ENCODE data around the gene SEMA3F. TPM values are rescaled to one million over a fixed set of nuclear protein-coding genes. Genes with fewer than 3 reads are reported as not detected.

Gene SEMA3F
- total RNA-seq, 4 donors from 2014 or later, result 10.5 to 33.1 (median 12.9) TPM

GRCh38 chr3:50172626-50173220, 17.6 kb downstream of the SEMA3F start:
- H3K36me3 ChIP-seq, result no peaks in the 10 kb centered on the region
- H3K4me3 ChIP-seq, result no peak overlapping the region
- intact Hi-C loops (cut with DNase I; ENCODE audit: low total_unique reads), result no loop called here
- DNase-seq, result no peak
- H3K4me1 ChIP-seq, result peaks cover 0 to 3% of the 10 kb centered on the region in 2 donors
- no peaks in the 10 kb centered on the region for H3K9me3 ChIP-seq
- TF ChIP-seq POLR2A (IDR thresholded peaks at IDR 0.05), result no peak
- no peak for TF ChIP-seq CTCF (IDR thresholded peaks at IDR 0.05)
- no peak overlapping the region for H3K27ac ChIP-seq
- H3K27me3 ChIP-seq, result no peaks in the 10 kb centered on the region

GRCh38 chr3:50173685-50174516, 18.8 kb downstream of the SEMA3F start:
- no peak overlapping the region for H3K27ac ChIP-seq
- TF ChIP-seq CTCF (IDR thresholded peaks at IDR 0.05) (no peak), POLR2A (IDR thresholded peaks at IDR 0.05) (no peak)
- intact Hi-C loops (cut with DNase I; ENCODE audit: low total_unique reads), result no loop called here
- no peak for DNase-seq
- H3K36me3 ChIP-seq, result no peaks in the 10 kb centered on the region
- H3K27me3 ChIP-seq, result no peaks in the 10 kb centered on the region
- H3K4me1 ChIP-seq, result peaks cover 0 to 3% of the 10 kb centered on the region in 2 donors
- H3K9me3 ChIP-seq, result no peaks in the 10 kb centered on the region
- H3K4me3 ChIP-seq, result no peak overlapping the region

- Histone ChIP-seq H3K9me3 (no peaks in the 10 kb centered on the region), H3K27me3 (no peaks in the 10 kb centered on the region), H3K27ac (no peak overlapping the region), H3K4me3 (no peak overlapping the region), H3K36me3 (no peaks in the 10 kb centered on the region), H3K4me1 (peaks cover 0 to 3% of the 10 kb centered on the region in 2 donors)
- TF ChIP-seq CTCF (IDR thresholded peaks at IDR 0.05), result no peak
- TF ChIP-seq POLR2A (IDR thresholded peaks at IDR 0.05), result no peak
- DNase-seq, result no peak
- intact Hi-C loops (cut with DNase I; ENCODE audit: low total_unique reads), result no loop called here
These were observed 19.4 kb downstream of the SEMA3F start for GRCh38 chr3:50174517-50174895.

- no peak for DNase-seq
- TF ChIP-seq POLR2A (IDR thresholded peaks at IDR 0.05) (no peak), CTCF (IDR thresholded peaks at IDR 0.05) (no peak)
- H3K27ac ChIP-seq, result no peak overlapping the region
- H3K27me3 ChIP-seq, result no peaks in the 10 kb centered on the region
- intact Hi-C loops (cut with DNase I; ENCODE audit: low total_unique reads), result no loop called here
- H3K9me3 ChIP-seq, result no peaks in the 10 kb centered on the region
- no peaks in the 10 kb centered on the region for H3K36me3 ChIP-seq
- H3K4me3 ChIP-seq, result no peak overlapping the region
- peaks cover 0 to 3% of the 10 kb centered on the region in 2 donors for H3K4me1 ChIP-seq
These were observed 19.9 kb downstream of the SEMA3F start for GRCh38 chr3:50174947-50175524.

GRCh38 chr3:50177346-50177745, 22.2 kb downstream of the SEMA3F start:
- H3K27me3 ChIP-seq, result no peaks in the 10 kb centered on the region
- H3K36me3 ChIP-seq, result no peaks in the 10 kb centered on the region
- H3K9me3 ChIP-seq, result no peaks in the 10 kb centered on the region
- TF ChIP-seq CTCF (IDR thresholded peaks at IDR 0.05) (no peak), POLR2A (IDR thresholded peaks at IDR 0.05) (no peak)
- H3K4me1 ChIP-seq, result peaks cover 0 to 3% of the 10 kb centered on the region in 2 donors
- intact Hi-C loops (cut with DNase I; ENCODE audit: low total_unique reads), result no loop called here
- DNase-seq, result no peak
- no peak overlapping the region for H3K4me3 ChIP-seq
- no peak overlapping the region for H3K27ac ChIP-seq
